MG63 (cell line): Measurements from ENCODE around the gene RASD2. TPM values are rescaled to one million over a fixed set of nuclear protein-coding genes. Genes with fewer than 3 reads are reported as not detected.
"Not testable (repeated sequence)": the region's sequence is repeated elsewhere in the genome, so short reads cannot be mapped to it uniquely, and the experiment has no call there.

Experiments used
- DNase-seq: peaks from one replicate; pipeline ENCODE4 v3.0.0-alpha.2; 2020
- H3K27me3 ChIP-seq: fragments of 250-450 bp; sonication (Bioruptor Pico); 2 replicates; pipeline ENCODE4 v1.5.1; 2020; ENCODE audit warnings: mild to moderate bottlenecking, moderate library complexity
- H3K36me3 ChIP-seq: fragments of 250-450 bp; sonication (Bioruptor Pico); 2 replicates; pipeline ENCODE4 v1.5.1; 2020; ENCODE audit warnings: mild to moderate bottlenecking, moderate library complexity
- H3K4me3 ChIP-seq: fragments of 250-450 bp; sonication (Bioruptor Pico); 2 replicates; pipeline ENCODE4 v1.5.1; 2020; ENCODE audit warnings: mild to moderate bottlenecking, moderate library complexity
- H3K9me3 ChIP-seq: fragments of 250-450 bp; sonication (Bioruptor Pico); 2 replicates; pipeline ENCODE4 v1.5.1; 2020; ENCODE audit warnings: mild to moderate bottlenecking, moderate library complexity
- total RNA-seq: library from RNA; depleted of rRNA; stranded (reverse); fragments of >200 nt; shearing (Covaris generic); gene quantifications from 2 replicates; pipeline ENCODE4 v1.2.3, GENCODE V29; 2014; ENCODE audit warnings: low replicate concordance

Gene RASD2
- total RNA-seq, 1 experiment from 2014 or later: 0.56 TPM

DNA sequence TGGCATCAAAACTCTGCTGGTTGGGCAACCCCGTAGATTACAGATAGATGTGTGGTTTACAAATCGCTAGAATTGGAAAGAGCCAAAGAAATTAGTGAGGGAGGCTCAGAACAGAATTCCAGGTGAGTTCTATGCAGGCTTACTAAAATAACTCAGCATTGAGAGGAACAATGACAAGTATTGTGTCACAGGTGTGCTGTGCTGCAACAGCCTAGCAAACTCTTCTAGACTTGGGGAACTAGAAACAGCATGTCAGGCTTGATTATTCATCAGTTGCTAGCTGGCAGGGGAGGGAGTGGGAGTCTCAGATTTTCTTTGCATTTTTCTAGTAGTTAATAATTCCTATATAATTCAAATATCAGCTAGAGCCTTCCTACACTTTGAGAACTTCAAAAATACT, 26.3 kb upstream of the RASD2 start:
- no peak for DNase-seq
- Histone ChIP-seq H3K36me3 (no peaks in the 10 kb centered on the region), H3K4me3 (no peak overlapping the region), H3K9me3 (no peaks in the 10 kb centered on the region), H3K27me3 (peaks cover 4% of the 10 kb centered on the region; the same call in 1 of the 2 replicates)

DNA sequence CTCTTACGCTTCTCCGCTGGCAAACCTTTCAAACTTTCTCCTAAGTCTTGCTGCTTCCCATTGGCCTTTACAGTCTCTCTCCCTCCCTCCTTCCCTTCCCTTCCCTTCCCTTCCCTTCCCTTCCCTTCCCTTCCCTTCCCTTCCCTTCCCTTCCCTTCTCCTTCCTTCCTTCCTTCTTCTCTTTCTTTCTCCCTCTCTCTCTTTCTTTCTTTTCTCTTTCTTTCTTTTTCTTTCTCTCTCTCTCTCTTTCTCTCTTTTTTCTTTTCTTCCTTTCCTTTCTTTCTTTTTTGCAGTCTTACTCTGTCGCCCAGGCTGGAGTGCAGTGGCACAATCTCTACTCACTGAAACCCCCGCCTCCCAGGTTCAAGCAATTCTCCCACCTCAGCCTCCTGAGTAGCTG, 24.7 kb upstream of the RASD2 start:
- not testable (repeated sequence) for DNase-seq, H3K36me3 ChIP-seq, H3K27me3 ChIP-seq, H3K9me3 ChIP-seq, H3K4me3 ChIP-seq

DNA sequence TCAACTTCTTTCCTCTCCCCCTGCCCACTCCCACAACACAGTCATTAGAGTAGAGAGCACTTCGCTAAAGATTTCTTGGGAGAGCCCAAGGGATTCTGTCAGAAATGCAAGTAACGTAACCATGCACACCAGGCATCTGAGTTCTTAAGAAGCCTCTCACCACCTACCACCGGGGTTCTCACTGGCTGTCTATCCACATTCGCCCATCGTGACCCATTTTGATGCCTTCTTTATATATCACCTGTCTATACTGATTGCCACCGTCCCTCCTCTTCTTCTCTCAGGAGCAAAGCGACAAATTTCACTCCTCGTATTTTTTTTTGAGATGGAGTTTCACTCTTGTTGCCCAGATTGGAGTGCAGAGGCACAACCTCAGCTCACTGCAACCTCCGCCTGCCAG, 23.9 kb upstream of the RASD2 start:
- peaks cover 4% of the 10 kb centered on the region; the same call in 1 of the 2 replicates for H3K27me3 ChIP-seq
- no peaks in the 10 kb centered on the region for H3K9me3 ChIP-seq

DNA sequence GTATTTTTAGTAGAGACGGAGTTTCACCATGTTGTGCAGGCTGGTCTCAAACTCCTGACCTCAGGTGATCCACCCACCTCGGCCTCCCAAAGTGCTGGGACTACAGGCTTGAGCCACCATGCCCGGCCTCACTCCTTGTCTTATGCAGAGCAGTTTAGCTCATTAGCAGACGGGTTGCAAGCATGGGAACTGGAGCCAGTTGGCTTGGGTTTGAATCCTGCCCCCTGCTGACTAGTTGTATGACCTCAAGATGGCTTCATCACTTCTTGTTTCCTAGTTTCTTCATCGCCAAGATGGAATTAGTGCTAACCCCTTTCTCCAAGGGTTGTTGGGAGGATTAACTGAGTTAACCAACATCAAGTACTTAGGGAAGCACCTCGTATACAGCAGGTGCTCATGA, 23.4 kb upstream of the RASD2 start:
- Histone ChIP-seq H3K4me3 (no peak overlapping the region), H3K9me3 (no peaks in the 10 kb centered on the region), H3K36me3 (no peaks in the 10 kb centered on the region), H3K27me3 (peaks cover 4% of the 10 kb centered on the region; the same call in 1 of the 2 replicates)
- DNase-seq: no peak

More for the DNA sequence above, 23.9 kb upstream of the RASD2 start:
- H3K36me3 ChIP-seq: no peaks in the 10 kb centered on the region
- DNase-seq: no peak
- no peak overlapping the region for H3K4me3 ChIP-seq

DNA sequence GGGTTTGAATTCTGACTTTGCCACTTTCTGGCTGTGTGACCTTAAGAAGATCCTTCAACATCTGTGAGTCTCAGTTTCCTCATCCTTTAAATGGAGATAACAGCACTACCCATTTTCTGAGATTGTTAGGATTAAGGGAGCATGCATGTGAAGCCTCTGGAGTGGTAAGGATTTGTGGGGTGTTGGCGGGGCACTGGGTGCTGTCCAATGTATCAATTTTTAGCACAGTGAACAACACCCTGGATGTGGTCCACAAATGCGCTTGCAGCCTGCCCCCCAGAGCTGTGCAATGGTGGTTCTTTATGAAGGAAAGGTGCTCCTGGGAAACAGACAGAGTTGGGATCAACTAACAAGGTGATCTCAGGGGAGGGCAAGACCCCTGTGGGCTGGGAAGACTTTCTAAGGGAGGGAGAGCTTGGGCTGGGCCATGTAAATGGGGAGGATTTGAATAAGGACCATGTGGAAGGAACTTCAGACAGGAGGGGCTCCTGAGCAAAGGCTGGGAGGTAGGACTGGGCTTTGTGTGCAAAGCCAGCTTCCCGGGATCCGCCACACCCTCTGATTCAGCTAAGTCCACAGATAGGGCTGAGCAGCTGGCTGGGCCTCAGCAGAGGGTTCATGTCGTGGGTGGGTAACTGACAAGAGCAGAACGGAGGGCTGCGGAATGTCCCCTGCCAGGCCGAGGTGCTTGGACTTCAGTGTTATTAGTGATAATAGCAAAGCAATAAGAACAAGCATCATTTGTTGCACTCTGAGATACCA, 22.7 kb upstream of the RASD2 start:
- no peak for DNase-seq
- peaks cover 4% of the 10 kb centered on the region; the same call in 1 of the 2 replicates for H3K27me3 ChIP-seq
- H3K36me3 ChIP-seq: no peaks in the 10 kb centered on the region
- H3K4me3 ChIP-seq: no peak overlapping the region
- H3K9me3 ChIP-seq: no peaks in the 10 kb centered on the region

DNA sequence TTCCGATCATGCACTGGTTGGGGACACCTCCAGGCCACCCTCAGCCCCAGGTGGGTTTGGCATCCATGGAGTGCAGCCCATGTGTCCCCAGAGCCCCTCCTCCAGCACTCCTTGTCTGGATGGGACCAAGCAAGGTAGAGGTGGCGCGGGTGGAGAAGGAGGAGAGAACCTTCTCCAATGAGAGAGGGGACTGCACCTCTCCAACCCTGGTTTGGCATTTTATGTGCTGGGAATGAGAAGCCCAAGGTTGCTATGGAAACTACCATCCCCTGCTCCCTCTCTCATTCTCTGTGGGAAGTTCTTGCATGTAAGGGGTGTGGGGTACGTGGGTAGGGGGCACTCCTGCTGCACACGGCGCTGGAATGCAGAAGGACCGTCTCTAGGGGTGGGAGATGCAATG, 21.8 kb upstream of the RASD2 start:
- H3K36me3 ChIP-seq: no peaks in the 10 kb centered on the region
- no peak for DNase-seq
- H3K27me3 ChIP-seq: peaks cover 4% of the 10 kb centered on the region; the same call in 1 of the 2 replicates
- no peaks in the 10 kb centered on the region for H3K9me3 ChIP-seq
- H3K4me3 ChIP-seq: no peak overlapping the region

DNA sequence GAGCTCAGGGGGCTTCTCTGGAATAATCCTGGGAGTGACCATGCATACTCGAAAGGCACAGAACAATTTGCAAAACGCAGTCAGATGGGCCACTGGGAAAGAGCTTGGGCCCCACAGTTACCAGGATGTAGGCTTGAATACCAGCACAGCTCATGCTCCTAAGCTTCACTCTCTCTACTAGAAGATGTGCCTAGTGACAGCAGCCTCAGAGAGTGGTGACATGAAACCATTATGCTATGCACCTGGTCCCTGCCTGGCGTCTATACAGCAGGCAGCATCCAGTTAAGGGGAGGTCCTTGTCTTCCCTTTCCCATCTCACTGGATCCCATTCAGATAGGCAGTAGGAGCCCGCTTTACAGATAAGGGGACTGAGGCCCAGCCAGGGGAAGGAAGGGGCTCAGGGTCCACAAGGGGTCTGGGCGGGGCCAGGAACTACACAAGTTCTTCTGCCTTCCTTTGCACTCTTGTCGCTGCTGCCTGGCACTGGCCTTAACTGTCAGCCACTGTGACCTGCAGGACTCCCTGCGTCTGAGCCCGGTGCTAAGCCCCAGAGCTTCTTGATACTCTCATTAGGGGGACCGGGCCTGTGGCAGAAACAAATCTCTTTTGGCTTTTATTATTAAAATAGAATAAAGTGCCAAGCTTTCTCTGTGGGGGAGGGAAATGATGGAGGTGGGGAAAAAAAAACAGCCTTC, 21.2 kb upstream of the RASD2 start:
- Histone ChIP-seq H3K9me3 (no peaks in the 10 kb centered on the region), H3K27me3 (peaks cover 4% of the 10 kb centered on the region; the same call in 1 of the 2 replicates), H3K4me3 (no peak overlapping the region), H3K36me3 (no peaks in the 10 kb centered on the region)
- no peak for DNase-seq

DNA sequence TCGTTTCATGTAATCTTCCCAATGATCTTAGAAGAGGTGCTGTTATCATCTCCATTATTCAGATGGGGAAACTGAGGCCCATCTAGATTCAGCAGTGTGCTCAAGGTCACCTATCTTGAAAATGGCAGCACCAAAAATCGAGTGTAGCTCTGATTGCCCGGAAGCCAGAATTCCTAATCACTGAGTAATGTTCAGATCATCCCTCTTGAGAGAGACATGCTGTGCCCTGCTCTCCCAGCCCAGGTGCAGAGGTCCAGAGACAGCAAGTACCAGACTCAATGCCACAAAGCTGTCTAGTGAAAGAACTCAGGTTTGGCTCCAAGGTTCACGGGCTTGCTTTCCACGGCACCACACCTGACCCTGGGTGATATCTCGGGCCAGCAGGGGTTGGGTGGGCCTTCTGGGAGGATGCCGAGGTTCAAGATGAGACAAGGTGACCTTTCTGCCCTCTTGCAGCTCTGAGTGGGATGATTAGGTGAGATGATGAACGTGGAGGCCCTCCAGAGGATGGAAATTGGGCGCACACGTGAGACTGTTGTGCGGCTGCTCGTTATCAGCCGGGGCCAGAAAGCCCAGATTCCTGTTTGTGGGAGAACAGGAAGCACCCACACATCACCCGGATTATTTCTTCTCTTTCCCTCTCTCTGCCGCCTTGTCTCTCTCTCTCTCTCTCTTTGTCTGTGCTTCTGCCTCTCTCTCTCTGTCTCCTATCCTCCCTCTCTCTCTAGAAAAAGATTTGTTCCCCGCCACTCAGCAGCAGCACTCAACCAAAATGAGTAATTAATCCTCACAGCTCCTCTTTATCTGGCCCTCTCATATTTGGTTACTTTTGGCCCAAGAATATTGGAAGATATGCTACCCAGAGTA, 19.0 kb upstream of the RASD2 start:
- Histone ChIP-seq H3K27me3 (peaks cover 2% of the 10 kb centered on the region; the same call in 1 of the 2 replicates), H3K9me3 (no peaks in the 10 kb centered on the region), H3K4me3 (no peak overlapping the region), H3K36me3 (no peaks in the 10 kb centered on the region)
- DNase-seq: no peak

DNA sequence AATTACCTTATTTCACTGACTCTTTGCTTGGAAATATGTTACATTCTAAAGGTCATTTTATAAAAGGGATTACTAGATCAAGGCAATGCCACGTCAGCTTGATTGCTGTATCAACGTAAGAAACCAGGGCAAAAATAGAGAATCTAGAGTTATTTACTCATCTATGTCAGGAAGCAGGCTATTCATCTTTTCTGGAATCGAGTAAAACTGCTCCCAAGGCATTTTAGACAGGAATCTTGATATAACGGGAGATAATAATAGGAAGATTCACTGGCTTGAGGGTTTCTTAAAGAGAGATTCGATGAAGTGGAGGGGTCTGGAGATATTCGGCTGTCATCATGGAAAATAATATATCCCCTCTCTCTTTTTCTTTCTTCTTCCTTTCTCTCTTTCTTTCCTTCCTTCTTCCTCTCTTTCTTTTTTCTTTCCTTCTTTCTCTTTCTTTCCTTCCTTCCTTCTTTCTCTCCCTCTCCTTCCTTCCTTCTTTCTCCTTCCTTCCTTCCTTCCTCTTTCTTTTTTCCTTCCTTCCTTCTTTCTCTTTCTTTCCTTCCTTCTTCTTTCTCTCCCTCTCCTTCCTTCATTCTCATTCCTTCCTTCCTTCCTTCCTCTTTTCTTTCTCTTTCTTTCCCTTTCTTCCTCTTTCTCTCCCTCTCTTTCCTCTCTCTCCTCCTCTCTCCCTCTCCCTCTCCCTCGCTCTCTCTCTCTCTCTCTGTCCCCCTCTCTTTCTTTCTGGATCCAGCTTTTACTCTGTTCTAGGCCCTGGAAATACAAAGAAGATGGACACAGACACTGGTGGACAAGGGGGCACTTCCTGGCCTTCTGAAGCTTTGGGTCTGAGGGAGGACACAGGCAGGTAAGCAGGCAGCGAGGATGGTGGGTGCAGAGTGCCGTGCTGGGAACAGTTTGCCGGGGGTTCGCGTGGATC, 18.1 kb upstream of the RASD2 start:
- Histone ChIP-seq H3K9me3 (no peaks in the 10 kb centered on the region), H3K27me3 (no peaks in the 10 kb centered on the region), H3K4me3 (no peak overlapping the region), H3K36me3 (no peaks in the 10 kb centered on the region)
- no peak for DNase-seq

DNA sequence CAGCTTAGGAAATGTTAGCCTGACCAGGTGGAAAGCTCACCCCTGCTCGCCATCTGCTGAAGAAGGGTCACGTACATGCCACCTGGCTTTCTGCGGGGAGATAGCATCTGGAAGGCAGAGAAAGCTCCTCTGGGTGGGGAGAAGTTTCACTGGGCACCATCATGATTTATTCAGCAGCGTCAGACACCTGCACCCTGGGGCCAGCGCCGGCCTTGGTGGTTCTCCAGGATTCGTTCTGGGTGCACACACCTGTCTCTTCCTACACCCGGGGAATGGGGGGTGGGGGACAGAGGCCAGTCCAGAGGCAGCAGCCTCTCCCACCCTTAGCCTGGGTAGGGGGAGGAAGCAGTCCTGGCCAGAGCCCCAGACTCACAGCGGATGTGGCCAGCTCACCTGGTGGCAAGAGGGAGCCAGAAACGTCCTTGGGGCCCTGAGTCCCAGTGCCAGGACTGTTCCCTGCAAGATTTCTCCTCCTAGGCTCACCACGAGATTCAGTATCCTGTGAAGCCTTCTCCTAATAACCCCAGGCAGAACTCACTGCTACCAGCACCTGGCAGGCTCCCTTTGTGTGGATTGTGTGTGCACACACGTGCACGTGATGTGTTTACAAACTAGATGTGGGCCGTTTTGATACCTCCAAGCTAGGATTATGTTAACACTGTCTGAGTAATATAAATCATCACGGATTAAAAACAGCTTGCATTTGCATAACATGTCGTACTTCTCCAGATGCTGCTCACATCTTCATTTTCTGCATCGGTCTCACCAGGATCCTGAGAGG, 17.3 kb upstream of the RASD2 start:
- Histone ChIP-seq H3K4me3 (no peak overlapping the region), H3K27me3 (no peaks in the 10 kb centered on the region), H3K9me3 (no peaks in the 10 kb centered on the region)

DNA sequence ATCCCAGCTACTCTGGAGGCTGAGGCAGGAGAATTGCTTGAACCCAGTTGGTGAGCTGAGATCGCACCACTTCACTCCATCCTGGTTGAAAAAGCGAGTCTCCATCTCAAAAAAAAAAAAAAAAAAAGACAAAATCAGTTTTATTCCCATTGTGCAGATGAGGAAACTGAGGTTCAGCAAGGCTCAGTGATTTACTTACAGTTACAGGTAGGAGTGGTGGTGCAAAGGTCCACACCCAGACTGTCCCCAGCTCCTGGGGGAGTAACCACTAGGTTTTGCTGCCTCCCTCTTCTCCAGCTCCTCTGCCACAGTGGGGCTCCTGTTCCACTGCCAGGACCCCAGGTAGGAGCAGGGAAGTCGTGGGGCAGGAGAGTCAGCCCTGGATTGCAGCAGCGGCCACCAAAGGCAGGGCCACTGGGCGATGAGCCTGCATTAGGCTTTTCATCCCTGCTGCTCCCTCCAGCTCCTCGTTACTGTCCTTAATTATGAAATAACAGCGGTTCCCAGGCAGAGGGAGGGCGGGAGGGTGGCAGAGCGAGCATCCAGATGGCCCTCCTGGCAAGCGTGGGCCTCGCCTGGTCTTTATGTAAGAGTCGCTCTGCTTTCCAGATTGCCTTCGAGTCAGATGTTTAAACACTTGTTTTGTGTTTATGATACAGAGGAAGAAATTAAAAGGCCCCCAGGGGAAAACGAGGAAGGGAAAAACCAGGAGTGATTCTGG, 15.5 kb upstream of the RASD2 start:
- H3K9me3 ChIP-seq: peaks cover 6% of the 10 kb centered on the region
- no peak for DNase-seq
- no peaks in the 10 kb centered on the region for H3K36me3 ChIP-seq
- H3K27me3 ChIP-seq: no peaks in the 10 kb centered on the region
- no peak overlapping the region for H3K4me3 ChIP-seq

More for the DNA sequence above, 17.3 kb upstream of the RASD2 start:
- no peaks in the 10 kb centered on the region for H3K36me3 ChIP-seq
- DNase-seq: no peak

DNA sequence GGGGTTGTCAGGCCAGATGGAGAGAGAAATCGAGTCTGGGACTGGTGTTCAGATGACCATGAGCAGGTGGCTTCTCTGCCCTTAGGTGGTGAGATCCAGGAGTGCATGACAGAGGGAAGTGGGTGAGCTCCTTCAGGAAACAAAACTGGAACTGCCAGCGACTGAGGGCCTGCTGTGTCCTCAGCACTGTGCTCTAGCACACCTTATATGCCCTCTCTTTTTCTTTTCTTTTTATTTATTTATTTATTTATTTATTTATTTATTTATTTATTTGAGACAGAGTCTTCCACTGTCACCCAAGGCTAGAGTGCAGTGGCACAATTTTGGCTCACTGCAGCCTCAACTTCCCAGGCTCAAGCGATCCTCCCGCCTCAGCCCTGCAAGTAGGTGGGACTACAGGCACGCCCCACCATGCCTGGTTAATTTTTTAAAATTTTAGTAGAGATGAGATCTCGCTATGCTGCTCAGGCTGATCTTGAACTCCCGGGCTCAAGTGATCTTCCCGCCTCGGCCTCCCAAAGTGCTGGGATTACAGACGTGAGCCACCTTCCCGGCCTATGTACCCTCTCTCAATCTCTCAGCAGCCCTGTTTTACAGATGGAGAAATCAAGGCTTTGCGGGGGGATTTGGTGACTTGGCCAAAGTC, 14.8 kb upstream of the RASD2 start:
- Histone ChIP-seq H3K27me3 (no peaks in the 10 kb centered on the region), H3K4me3 (no peak overlapping the region), H3K36me3 (no peaks in the 10 kb centered on the region), H3K9me3 (peaks cover 6% of the 10 kb centered on the region)
- no peak for DNase-seq

DNA sequence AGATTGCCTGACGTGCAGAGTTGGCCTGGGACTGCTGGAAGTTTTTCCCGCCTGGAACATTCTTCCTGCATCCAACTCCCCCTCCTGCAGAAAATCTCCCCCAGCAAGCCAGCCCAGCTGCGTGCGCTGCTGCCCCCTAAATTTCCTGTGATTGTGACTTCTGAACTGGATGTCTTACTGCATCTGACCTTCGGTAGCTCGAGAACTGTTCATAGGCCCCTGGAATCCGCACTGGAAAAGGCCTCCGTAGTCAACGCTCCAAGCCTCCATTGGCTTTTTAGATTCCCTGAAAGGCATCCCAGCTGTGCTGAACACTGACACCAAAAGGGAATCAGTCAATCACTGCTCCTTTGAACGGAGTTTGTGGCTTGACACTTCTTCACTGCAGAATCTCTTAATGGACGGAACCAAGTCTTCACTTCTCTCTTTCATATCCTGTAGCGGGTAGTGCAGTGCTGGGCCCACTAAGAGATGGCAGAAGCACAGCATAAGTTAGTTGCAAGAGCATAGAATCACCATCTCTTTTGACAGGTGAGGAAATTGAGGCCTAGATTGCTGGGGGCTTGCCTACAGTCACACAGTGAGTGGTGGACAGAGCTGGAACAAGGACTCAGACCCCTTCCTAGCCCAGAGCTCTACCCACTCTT, 14.2 kb upstream of the RASD2 start:
- no peaks in the 10 kb centered on the region for H3K27me3 ChIP-seq
- no peak overlapping the region for H3K4me3 ChIP-seq
- H3K36me3 ChIP-seq: no peaks in the 10 kb centered on the region
- DNase-seq: no peak
- peaks cover 6% of the 10 kb centered on the region for H3K9me3 ChIP-seq

DNA sequence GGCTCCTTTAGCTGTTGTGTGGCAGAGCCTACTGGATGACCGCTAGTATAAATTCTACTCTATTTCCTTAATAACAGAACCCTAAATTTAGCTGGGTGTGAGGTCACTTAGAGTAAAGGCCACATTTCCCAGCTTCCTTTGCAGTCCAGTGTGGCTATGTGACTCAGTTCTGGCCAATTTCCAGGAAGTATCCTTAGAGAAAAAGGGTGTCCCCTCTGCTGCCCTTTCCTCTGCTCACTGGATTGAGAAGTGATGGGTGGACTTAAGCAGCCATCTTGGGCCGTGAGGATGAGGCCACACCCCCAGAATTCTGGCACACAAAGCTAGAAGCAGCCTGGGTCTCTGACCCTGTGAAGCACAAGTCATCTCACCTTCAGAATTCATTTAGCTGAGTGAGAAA, 11.7 kb upstream of the RASD2 start:
- peaks cover 6% of the 10 kb centered on the region for H3K9me3 ChIP-seq

More for the DNA sequence above, 11.7 kb upstream of the RASD2 start:
- H3K27me3 ChIP-seq: no peaks in the 10 kb centered on the region
- no peak for DNase-seq
- H3K4me3 ChIP-seq: no peak overlapping the region
- H3K36me3 ChIP-seq: no peaks in the 10 kb centered on the region
